Peyer's patch (tissue), 4 donors: ENCODE measurements around the gene KCNG4.

Experiments
- CTCF ChIP-seq, 6 experiments: fragments of 450-650 bp in 4 of 6; fragments of 200-600 bp in 2 of 6; sonication (generic) in 1 of 6; IDR thresholded peaks; one replicate each; pipeline ENCODE4 v1.5.1; 2017 to 2019; ENCODE audit warnings: antibody characterized with exemption in 6 of 6, mild to moderate bottlenecking in 3 of 6, moderate library complexity in 1 of 6
- POLR2A ChIP-seq, 2 donors: fragments of 450-650 bp; IDR thresholded peaks; one replicate each; pipeline ENCODE4 v1.5.1; 2017; ENCODE audit warnings: antibody characterized with exemption in 2 of 2, mild to moderate bottlenecking in 2 of 2, moderate library complexity in 2 of 2

DNA sequence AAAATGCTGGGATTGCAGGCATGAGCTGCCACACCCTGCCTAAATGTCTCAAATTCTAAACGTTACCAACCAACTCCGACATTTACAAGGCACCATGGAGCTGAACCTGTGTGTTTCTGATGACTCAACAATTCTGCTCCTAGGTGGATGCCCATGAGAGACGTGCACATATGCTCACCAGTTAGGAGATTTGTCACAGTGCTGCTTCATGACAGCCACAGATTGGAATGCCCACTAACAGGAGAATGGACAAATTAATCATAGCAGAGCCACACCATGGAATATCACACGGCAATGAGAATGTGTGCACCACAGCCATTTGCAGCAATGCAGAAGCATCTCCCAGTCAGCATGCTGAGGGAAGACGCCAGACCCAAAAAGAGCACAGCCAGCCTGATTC is 8.0 kb upstream of the KCNG4 start:
- TF ChIP-seq CTCF (IDR thresholded peaks at IDR 0.05) (no peak), POLR2A (IDR thresholded peaks at IDR 0.05) (no peak)
